Activated CD8-positive, alpha-beta T cell treated with anti-CD3 and anti-CD28 coated beads for 36 hours (primary cell): ENCODE data around the gene PDZD2. TPM values are rescaled to one million over a fixed set of nuclear protein-coding genes. Genes with fewer than 3 reads are reported as not detected.

Experiments used
- ATAC-seq: fragments of 200-7000 bp; cut with Tn5 transposase; one replicate; pipeline ENCODE4 v1.10.0; 2021; ENCODE audit warnings: mild to moderate bottlenecking, moderate library complexity
- CTCF ChIA-PET: fragments of 350-600 bp; sonication (Branson Sonifier 250); formaldehyde crosslinking; loops from one replicate; lab custom pipeline; 2021; ENCODE audit warnings: antibody characterized with exemption; lab: Charles Lee
- POLR2A ChIA-PET: fragments of 350-600 bp; sonication (Branson Sonifier 250); formaldehyde crosslinking; loops from one replicate; lab custom pipeline; 2021; ENCODE audit warnings: antibody characterized with exemption; lab: Charles Lee
- DNase-seq: peaks from one replicate; pipeline ENCODE4 v3.0.0-alpha.2; 2020
- H3K27ac Mint-ChIP-seq: one replicate; pipeline ENCODE4 v1.8.0; 2021; ENCODE audit warnings: mild to moderate bottlenecking, mixed read lengths
- H3K27me3 Mint-ChIP-seq: one replicate; pipeline ENCODE4 v1.8.0; 2021; ENCODE audit warnings: mixed read lengths
- H3K36me3 Mint-ChIP-seq: one replicate; pipeline ENCODE4 v1.8.0; 2021; ENCODE audit warnings: low read depth, mixed read lengths
- H3K4me1 Mint-ChIP-seq: one replicate; pipeline ENCODE4 v1.8.0; 2021; ENCODE audit warnings: low read depth, mixed read lengths
- H3K4me3 Mint-ChIP-seq: one replicate; pipeline ENCODE4 v1.8.0; 2021; ENCODE audit warnings: mild to moderate bottlenecking, moderate library complexity, mixed read lengths
- H3K9me3 Mint-ChIP-seq: one replicate; pipeline ENCODE4 v1.8.0; 2021; ENCODE audit warnings: mixed read lengths
- intact Hi-C: fragments of 100-400 bp; cut with micrococcal nuclease; formaldehyde crosslinking; loops from one replicate; pipeline ENCODE4 v1.10.0; 2022
- total RNA-seq, 2 experiments: library from RNA; stranded (reverse); gene quantifications; one replicate each; pipeline ENCODE4 v1.2.3, GENCODE V29; 2021
- TF ChIP-seq, protein P1 (sequence below): fragments of 200-600 bp; IDR thresholded peaks from one replicate; pipeline ENCODE4 v1.8.0; 2022; ENCODE audit warnings: antibody characterized with exemption, mild to moderate bottlenecking

The PDZD2 gene
- total RNA-seq, 2 experiments from 2014 or later = not detected

DNA sequence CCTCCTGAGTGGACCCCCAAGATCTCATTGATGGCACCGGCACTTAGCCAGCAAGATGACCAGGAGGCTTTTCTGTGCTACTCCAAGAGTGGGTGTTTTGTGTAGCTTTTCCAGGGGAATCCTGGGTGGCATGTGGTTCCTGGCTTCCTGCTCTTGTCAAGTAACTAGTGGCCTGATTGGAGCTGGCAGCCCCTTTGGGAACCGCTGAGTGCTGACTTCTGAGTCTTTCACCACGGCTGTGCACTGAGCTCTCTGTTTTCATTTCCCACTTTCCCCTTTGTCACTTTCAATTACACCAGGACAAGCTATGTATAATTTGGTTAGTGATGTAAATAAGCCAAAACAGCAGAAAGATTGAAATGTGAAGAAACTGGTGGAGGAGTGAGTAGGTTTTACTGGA lies 279.8 kb downstream of the PDZD2 start:
- CTCF ChIA-PET = no interaction called here
- H3K36me3 Mint-ChIP-seq = no peaks in the 10 kb centered on the region
- no peak overlapping the region for H3K27ac Mint-ChIP-seq
- H3K9me3 Mint-ChIP-seq = no peaks in the 10 kb centered on the region
- H3K4me1 Mint-ChIP-seq = no peaks in the 10 kb centered on the region
- TF ChIP-seq, protein P1, sequence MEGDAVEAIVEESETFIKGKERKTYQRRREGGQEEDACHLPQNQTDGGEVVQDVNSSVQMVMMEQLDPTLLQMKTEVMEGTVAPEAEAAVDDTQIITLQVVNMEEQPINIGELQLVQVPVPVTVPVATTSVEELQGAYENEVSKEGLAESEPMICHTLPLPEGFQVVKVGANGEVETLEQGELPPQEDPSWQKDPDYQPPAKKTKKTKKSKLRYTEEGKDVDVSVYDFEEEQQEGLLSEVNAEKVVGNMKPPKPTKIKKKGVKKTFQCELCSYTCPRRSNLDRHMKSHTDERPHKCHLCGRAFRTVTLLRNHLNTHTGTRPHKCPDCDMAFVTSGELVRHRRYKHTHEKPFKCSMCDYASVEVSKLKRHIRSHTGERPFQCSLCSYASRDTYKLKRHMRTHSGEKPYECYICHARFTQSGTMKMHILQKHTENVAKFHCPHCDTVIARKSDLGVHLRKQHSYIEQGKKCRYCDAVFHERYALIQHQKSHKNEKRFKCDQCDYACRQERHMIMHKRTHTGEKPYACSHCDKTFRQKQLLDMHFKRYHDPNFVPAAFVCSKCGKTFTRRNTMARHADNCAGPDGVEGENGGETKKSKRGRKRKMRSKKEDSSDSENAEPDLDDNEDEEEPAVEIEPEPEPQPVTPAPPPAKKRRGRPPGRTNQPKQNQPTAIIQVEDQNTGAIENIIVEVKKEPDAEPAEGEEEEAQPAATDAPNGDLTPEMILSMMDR = no peak
- no peak for DNase-seq
- no peak overlapping the region for H3K4me3 Mint-ChIP-seq
- intact Hi-C loops = no loop called here
- ATAC-seq = no peak
- POLR2A ChIA-PET = interaction anchor here (0.6 kb wide), 1 partner anchor 39 kb away, joined by 3 read pairs; no protein-coding TSS in a partner anchor
- no peaks in the 10 kb centered on the region for H3K27me3 Mint-ChIP-seq

DNA sequence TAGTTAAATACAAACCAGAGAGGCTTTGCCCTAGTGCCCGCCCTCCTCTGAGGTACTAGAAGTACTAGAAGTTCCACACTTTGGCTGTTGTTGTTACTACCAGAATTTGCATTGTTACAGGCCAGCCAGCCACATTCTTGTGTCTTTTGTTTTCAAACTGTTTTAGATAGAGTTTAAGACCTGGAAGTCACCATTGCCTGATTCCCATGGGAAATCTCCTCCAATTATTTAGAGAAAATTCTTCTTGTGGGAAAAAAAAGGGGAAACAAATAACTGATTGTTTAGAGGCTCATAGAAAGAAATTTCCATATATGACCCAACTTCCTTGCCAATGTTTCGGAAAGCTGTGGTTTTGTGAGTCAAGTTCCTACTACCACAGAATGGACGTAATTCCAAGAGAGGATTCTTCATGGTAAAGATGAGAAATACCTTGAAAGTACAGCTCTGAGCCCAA lies 282.9 kb downstream of the PDZD2 start:
- Mint-ChIP-seq H3K27ac (no peak overlapping the region), H3K9me3 (no peaks in the 10 kb centered on the region), H3K27me3 (no peaks in the 10 kb centered on the region), H3K4me1 (no peaks in the 10 kb centered on the region), H3K4me3 (no peak overlapping the region), H3K36me3 (no peaks in the 10 kb centered on the region)
- DNase-seq (no peak), ATAC-seq (no peak)
- ChIA-PET POLR2A (interaction anchor here (0.6 kb wide), 2 partner anchors 120 to 575 kb away, joined by 3 read pairs; no protein-coding TSS in a partner anchor), CTCF (interaction anchor here (2.0 kb wide), 1 partner anchor 171 kb away, joined by 6 read pairs; no protein-coding TSS in a partner anchor)
- intact Hi-C loops = no loop called here
- TF ChIP-seq, protein P1 = no peak

DNA sequence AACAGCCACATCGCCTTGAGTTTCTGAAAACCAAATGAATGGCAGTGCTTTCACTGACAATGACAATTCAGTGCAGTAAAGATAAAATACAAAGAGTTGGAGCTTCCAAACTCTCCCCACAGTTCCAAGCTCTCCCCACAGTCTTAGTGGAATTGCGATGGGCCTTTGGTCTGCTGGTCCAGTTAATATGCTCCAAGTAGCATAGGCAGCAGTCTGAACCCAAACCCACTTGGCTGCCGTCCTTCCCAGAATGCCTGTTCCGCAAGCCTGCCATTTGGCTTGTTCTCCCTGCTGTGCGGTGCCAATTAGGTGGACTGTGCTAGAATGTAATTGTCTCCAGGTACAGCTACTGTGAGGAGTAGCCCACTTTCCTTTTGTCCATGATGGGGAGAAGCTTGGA lies 285.1 kb downstream of the PDZD2 start:
- intact Hi-C loops = no loop called here
- ATAC-seq = no peak
- POLR2A ChIA-PET = no interaction called here
- H3K27me3 Mint-ChIP-seq = no peaks in the 10 kb centered on the region
- H3K4me1 Mint-ChIP-seq = no peaks in the 10 kb centered on the region
- CTCF ChIA-PET = no interaction called here
- H3K27ac Mint-ChIP-seq = no peak overlapping the region
- no peak for DNase-seq
- TF ChIP-seq, protein P1 = no peak
- H3K36me3 Mint-ChIP-seq = no peaks in the 10 kb centered on the region
- H3K9me3 Mint-ChIP-seq = no peaks in the 10 kb centered on the region
- no peak overlapping the region for H3K4me3 Mint-ChIP-seq

DNA sequence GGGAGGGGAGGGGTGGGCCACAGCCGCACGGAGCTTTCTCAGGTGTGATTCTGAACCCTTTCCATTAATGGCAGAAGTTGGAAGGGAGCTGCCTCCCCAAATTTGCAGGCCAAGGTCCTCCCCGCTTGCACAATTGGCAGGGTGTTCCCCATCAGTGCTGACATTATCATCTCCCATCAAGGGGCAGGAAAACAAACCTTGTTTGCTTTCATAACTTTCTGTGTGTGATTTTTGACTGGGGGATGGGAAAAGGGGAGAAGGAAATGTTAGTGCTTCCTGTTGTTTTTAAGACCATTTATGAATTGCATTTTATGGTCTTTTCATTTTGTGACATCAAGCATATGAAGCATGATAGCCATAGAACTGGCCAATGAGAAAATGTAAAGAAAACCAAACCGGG lies 292.9 kb downstream of the PDZD2 start:
- intact Hi-C loops = no loop called here
- POLR2A ChIA-PET = no interaction called here
- Mint-ChIP-seq H3K27ac (no peak overlapping the region), H3K36me3 (no peaks in the 10 kb centered on the region), H3K4me1 (no peaks in the 10 kb centered on the region), H3K27me3 (no peaks in the 10 kb centered on the region), H3K4me3 (no peak overlapping the region), H3K9me3 (no peaks in the 10 kb centered on the region)
- DNase-seq = no peak
- ATAC-seq = no peak
- CTCF ChIA-PET = interaction anchor here (1.3 kb wide), 1 partner anchor 12 kb away, joined by 4 read pairs; no protein-coding TSS in a partner anchor
- TF ChIP-seq, protein P1 = no peak

DNA sequence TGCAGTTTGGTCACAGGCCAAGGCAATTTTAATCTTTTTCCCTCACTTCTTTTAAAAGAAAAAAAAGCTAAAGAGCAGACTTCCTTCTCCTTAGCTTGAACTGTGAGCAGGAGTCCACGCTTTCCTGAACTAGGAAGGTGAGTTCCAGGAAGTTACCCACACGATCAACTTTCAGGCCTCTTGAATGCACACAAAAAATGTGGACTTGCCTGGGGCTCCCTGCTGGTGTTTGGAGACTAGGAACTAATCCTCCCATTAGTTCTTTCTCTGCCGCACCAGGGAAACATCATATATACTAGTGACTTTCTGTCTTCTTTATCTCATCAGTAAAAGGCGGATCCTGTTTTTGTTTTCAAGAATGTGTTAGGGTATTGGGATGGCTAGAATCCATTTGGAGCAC lies 295.2 kb downstream of the PDZD2 start:
- Mint-ChIP-seq H3K27me3 (no peaks in the 10 kb centered on the region), H3K36me3 (no peaks in the 10 kb centered on the region), H3K9me3 (peaks cover 1% of the 10 kb centered on the region), H3K27ac (no peak overlapping the region), H3K4me3 (no peak overlapping the region), H3K4me1 (no peaks in the 10 kb centered on the region)
- TF ChIP-seq, protein P1 = no peak
- intact Hi-C loops = no loop called here
- CTCF ChIA-PET = no interaction called here
- no peak for ATAC-seq
- POLR2A ChIA-PET = no interaction called here
- DNase-seq = no peak
